COLO829 (cell line): ENCODE results near the gene HELZ.
"Not testable (repeated sequence)": the region's sequence is repeated elsewhere in the genome, so short reads cannot be mapped to it uniquely, and the experiment has no call there.

Source experiments
- DNase-seq: peaks from one replicate; pipeline ENCODE4 v3.0.0; 2012; ENCODE audit warnings: low spot score

The HELZ gene

DNA sequence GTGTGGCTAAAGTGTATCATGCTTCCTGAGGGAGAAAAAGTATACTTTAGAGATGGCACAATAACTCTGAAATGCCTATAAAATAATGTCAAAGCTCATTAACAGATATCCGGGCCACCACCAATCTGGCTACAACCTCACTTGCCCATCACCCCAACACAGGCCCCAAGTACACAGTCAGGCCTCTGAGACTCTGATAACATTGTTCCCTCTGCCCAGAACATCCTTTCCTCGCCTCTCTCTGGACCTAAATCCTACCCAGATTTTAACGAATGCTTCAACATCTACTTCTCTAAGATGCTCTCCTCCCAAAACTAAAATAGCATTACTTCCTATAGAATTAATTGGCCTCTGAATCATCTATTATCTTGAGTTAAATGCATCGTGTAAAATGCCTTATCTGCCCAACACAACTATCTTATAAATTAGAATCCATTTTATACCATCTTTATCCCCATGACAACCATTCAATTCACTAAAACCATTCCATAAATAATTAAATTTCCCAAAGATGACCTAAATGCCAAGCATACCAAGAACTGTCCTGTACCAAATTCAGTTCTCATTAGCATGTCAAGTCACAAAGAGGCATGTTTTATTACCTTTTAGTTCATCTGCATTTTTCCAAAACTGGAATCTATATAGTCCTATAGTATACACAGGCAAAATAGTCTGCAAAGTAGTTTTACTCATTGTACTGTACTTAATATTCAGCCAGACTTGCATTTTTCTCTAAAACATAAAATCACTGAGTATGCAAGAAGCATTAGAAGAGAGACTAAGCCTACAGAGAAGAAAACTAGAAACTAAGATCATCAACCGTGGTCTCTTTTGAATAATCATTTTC, 15.7 kb downstream of the HELZ start:
- DNase-seq, result no peak

DNA sequence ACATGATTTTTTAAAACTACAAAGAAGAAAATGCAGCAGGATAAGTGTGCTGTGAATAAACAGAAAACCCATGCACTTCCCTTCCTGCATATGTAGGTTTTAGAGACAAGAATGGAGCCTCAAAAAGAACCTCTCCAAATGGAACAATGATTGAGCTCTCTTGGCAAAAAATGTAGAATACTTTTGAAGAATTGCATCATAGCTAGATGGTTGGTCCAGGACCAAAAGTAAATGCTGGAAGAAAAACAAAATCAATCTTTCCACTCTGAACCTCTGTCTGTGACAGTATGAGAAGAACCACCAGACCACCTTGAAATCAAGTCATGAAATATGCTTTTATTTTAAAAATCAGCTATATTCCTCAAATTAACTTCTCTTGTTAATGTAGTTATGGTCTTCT, 17.5 kb downstream of the HELZ start:
- DNase-seq, result no peak

DNA sequence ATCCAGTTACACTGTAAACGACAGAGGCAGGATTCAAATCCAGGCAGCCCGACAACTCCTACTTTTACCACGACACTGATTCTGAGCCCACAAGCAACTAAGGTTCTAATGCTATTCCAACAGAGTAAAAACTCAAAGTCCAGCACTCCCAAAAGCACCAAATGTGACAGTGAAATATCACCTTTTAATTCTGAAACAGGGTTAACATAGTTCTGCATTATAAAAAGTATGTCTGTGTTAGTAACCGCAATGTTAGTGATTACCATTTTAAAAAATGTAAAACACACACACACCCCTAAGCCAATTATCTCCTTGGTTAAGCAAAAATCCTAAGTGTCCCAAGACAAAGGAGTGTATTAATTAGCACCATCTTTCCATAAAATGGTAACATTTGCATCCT, 19.7 kb downstream of the HELZ start:
- DNase-seq, result no peak

- no peak for DNase-seq
Measured at GRCh38 chr17:67224736-67225135, 20.3 kb downstream of the HELZ start.

DNA sequence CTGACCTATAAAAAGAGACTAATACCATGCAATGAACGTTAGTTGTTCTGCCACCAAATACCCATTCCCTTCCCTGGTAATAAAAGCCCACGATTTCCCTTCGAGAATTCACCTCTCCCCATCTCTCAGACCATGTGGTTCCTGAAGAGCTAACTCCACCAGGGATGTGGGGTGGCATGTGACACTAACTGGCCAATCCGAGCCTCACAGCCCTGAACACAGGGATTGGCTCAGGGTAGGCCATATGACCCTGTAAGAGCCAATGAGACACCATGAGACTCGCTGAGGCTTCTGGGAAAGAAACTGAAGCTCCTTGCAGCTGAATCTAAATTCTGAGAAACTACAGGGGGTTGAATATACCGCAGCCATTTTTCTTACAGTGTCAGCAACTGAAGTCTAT, 21.1 kb downstream of the HELZ start:
- no peak for DNase-seq

GRCh38 chr17:67221062-67221998, 23.7 kb downstream of the HELZ start:
- no peak for DNase-seq

- peak; percentile 86 for DNase-seq
Measured at GRCh38 chr17:67218385-67218950, 26.5 kb downstream of the HELZ start.

GRCh38 chr17:67217446-67217845, 27.6 kb downstream of the HELZ start:
- DNase-seq, result no peak

- no peak for DNase-seq
Measured at GRCh38 chr17:67216578-67217320, 28.2 kb downstream of the HELZ start.

DNA sequence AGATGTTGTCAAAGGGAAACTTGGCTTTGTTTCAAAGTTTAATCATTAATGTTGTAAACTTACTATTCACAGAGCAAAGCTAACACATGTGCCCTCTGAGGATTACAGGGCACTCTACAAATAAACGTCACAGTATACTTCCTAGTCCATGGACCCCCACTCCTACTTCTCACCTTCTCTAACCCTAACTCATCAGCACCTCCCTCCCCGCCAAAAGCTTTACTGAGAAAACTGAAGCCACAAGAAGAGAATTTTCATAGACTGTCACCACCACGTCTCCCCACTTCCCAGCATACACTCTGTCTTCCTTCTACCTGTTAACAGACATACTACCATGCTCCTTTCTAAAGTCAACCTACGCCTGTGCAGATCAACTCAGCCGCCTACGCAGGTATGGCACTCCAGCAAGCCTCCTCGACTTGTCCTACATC, 29.0 kb downstream of the HELZ start:
- DNase-seq, result no peak

DNA sequence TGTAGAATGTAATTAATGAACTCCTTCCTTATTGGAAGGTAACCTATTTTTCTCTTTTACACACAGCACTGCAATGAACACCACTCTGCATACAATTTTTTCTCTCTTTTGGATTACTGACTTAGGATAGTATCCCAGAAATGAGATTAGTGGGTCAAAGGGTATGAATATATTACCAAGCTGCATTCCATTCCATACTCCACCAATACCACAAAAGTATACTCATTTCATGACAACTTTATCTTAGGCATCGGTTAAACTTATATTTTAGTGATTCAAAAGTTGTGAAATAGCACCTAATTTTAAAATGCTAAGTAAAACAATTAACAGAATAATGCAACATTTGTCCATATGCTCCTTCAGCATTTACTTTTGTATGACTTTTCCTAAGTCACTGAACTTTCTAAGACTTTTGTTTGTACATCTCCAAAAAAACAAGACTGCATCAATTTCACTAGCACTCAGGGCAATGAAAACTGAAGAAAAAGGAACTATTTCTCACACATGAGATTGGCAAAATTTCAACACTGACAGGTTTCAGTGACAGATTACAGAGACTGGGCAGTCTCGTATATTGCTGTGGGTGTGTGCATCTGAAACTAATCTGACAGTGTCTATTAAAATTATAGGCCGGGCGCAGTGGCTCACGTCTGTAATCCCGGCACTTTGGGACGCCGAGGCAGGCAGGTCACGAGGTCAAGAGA, 32.1 kb downstream of the HELZ start:
- DNase-seq, result no peak

GRCh38 chr17:67212231-67212630, 32.8 kb downstream of the HELZ start:
- DNase-seq, result no peak

- no peak for DNase-seq
Measured at GRCh38 chr17:67211742-67212141, 33.3 kb downstream of the HELZ start.

DNA sequence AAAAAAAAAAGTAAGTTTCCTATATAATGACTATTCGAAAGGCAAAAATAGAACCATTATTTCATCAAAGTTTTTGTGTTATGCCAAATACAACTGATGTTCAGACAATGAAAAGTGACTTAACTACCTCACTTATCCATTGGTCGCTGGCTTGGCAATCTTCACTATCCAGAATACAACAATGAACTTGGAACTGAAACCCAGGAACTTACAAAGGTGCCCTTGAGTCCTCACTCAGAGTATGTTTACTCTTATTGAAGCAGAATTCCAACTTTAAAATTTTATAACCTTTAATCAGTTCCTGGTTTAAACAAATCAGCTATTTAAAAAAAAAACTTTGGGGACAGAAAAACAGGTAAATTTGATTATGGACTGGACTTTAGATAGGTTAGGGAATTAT, 34.1 kb downstream of the HELZ start:
- no peak for DNase-seq

DNA sequence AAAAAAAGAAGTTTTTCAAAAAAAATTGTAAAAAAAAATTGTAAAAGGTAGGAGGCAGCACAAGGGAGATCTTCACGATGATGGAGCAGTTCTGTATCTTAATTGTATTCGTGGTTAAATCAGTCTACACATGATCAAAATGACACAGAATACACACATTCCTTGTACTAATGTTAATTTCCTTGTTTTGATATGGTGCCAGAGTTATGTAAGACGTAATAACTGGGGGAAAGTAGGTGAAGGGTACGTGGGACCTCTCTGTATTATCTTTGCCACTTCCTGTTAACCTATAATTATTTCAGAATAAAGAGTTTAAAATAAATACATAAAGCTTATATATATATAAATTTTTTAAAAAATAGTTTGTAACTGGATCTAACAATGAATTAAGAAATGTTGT, 36.8 kb downstream of the HELZ start:
- no peak for DNase-seq

DNA sequence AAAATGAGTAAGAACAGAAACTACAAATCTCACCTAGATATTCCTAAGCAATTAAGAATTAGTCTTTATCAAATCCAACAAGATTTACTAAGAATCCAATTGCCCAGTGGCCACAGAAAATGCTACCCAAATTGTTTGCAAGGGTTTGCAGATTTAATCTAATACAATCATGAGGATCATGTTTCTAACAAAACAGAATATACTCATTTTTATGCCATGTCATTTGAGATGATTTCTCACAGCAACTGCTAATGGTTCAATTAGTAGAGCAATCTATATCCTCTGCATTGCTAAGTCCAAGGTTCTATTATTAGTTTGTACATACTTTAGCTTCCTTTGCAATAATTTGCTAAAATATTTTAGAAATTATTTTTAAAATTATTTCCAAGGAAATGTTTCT, 41.2 kb downstream of the HELZ start:
- no peak for DNase-seq

- no peak for DNase-seq
Measured at GRCh38 chr17:67202503-67202902, 42.5 kb downstream of the HELZ start.

- DNase-seq, result peak; percentile 52
Measured at GRCh38 chr17:67200727-67201301, 44.2 kb downstream of the HELZ start.

GRCh38 chr17:67198131-67198530, 46.9 kb downstream of the HELZ start:
- no peak for DNase-seq

DNA sequence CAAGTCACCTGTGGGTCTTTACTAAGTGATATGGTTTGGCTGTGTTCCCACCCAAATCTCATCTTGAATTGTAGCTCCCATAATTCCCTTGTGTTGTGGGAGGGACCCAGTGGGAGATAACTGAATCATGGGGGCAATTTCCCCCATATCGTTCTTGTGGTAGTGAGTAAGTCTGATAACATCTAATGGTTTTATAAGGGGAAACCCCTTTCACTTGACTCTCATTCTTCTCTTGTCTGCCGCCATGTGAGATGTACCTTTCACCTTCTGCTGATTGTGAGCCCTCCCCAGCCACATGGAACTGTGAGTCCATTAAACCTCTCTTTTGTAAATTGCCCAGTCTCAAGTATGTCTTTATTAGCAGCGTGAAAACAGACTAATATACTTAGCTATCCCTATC, 48.0 kb downstream of the HELZ start:
- DNase-seq, result not testable (repeated sequence)

GRCh38 chr17:67196422-67196821, 48.6 kb downstream of the HELZ start:
- no peak for DNase-seq
